GM23338 (cell line): ENCODE results near the gene TBCEL. TPM values are rescaled to one million over a fixed set of nuclear protein-coding genes. Genes with fewer than 3 reads are reported as not detected.

ENCODE experiments used
- ATAC-seq: fragments of 200-7000 bp; cut with Tn5 transposase; 3 replicates; pipeline ENCODE4 v1.9.1; 2020
- DNase-seq: peaks from one replicate; pipeline ENCODE4 v3.0.0-alpha.2; 2015; ENCODE audit warnings: low spot score
- H2AFZ ChIP-seq: fragments of 200-600 bp; sonication (generic); 2 replicates; pipeline ENCODE4 v1.8.0; 2016; ENCODE audit warnings: antibody characterized with exemption, mild to moderate bottlenecking, moderate library complexity
- H3F3A ChIP-seq: fragments of 200-600 bp; sonication (generic); replicated peaks from 2 replicates; pipeline ENCODE4 v1.8.0; 2017; ENCODE audit warnings: antibody characterized with exemption, mixed run types, low read depth
- H3K27ac ChIP-seq: fragments of 200-600 bp; sonication (generic); 2 replicates; pipeline ENCODE4 v1.6.1; 2016; ENCODE audit warnings: low read depth
- H3K27me3 ChIP-seq: fragments of 200-600 bp; sonication (generic); 2 replicates; pipeline ENCODE4 v1.8.0; 2016; ENCODE audit warnings: mild to moderate bottlenecking, mixed run types, moderate library complexity; ENCODE audit not compliant: insufficient read depth
- H3K36me3 ChIP-seq: fragments of 200-600 bp; sonication (generic); 2 replicates; pipeline ENCODE4 v1.8.0; 2016; ENCODE audit warnings: mild to moderate bottlenecking; ENCODE audit not compliant: insufficient read depth
- H3K4me1 ChIP-seq: fragments of 200-600 bp; sonication (generic); 2 replicates; pipeline ENCODE4 v1.8.0; 2016; ENCODE audit warnings: mild to moderate bottlenecking, moderate library complexity; ENCODE audit not compliant: insufficient read depth
- H3K4me2 ChIP-seq: fragments of 200-600 bp; sonication (generic); 2 replicates; pipeline ENCODE4 v1.7.1; 2017; ENCODE audit warnings: mixed run types
- H3K4me3 ChIP-seq: fragments of 200-600 bp; sonication (generic); 2 replicates; pipeline ENCODE4 v1.6.1; 2016; ENCODE audit warnings: mixed run types
- H3K79me2 ChIP-seq: fragments of 200-600 bp; sonication (generic); replicated peaks from 2 replicates; pipeline ENCODE4 v1.8.0; 2017; ENCODE audit warnings: mild to moderate bottlenecking; ENCODE audit not compliant: insufficient read depth
- H3K9me2 ChIP-seq: fragments of 200-600 bp; sonication (generic); 2 replicates; pipeline ENCODE4 v1.8.0; 2017; ENCODE audit not compliant: insufficient read depth
- H4K20me1 ChIP-seq: fragments of 200-600 bp; sonication (generic); replicated peaks from 2 replicates; pipeline ENCODE4 v1.8.0; 2017; ENCODE audit warnings: mild to moderate bottlenecking; ENCODE audit not compliant: insufficient read depth
- H3K27ac Mint-ChIP-seq: 2 replicates; pipeline ENCODE4 v1.8.0; 2020; ENCODE audit warnings: inconsistent platforms, mild to moderate bottlenecking, moderate library complexity, mixed read lengths
- H3K27me3 Mint-ChIP-seq: 3 replicates; pipeline ENCODE4 v1.8.0; 2022; ENCODE audit warnings: low read depth, mild to moderate bottlenecking, moderate library complexity, mixed read lengths, inconsistent platforms; ENCODE audit not compliant: insufficient read depth, poor library complexity
- H3K36me3 Mint-ChIP-seq: 3 replicates; pipeline ENCODE4 v1.8.0; 2021; ENCODE audit warnings: low read depth, mild to moderate bottlenecking, inconsistent platforms, moderate library complexity, mixed read lengths
- H3K4me1 Mint-ChIP-seq: 3 replicates; pipeline ENCODE4 v1.8.0; 2020; ENCODE audit warnings: mild to moderate bottlenecking, inconsistent platforms, mixed read lengths
- H3K4me3 Mint-ChIP-seq: 3 replicates; pipeline ENCODE4 v1.8.0; 2021; ENCODE audit warnings: moderate library complexity, mild to moderate bottlenecking, inconsistent platforms, mixed read lengths
- H3K9me3 Mint-ChIP-seq: 3 replicates; pipeline ENCODE4 v1.8.0; 2020; ENCODE audit warnings: moderate library complexity, mild to moderate bottlenecking, inconsistent platforms, mixed read lengths
- CREB1 ChIP-seq: fragments of 250-450 bp; sonication (Bioruptor Pico); IDR thresholded peaks from 2 replicates; pipeline ENCODE4 v1.5.0; 2020; ENCODE audit warnings: low read depth, mild to moderate bottlenecking, moderate library complexity
- ETS1 ChIP-seq: IDR thresholded peaks from 2 replicates; pipeline ENCODE4 v1.6.1; 2016; ENCODE audit warnings: antibody characterized with exemption
- EZH2 ChIP-seq: fragments of 200-600 bp; sonication (generic); IDR thresholded peaks from one replicate; pipeline ENCODE4 v1.8.0; 2017; ENCODE audit warnings: antibody characterized with exemption, mild to moderate bottlenecking, low read depth; ENCODE audit not compliant: unreplicated experiment
- EZH2phosphoT487 ChIP-seq: fragments of 200-600 bp; sonication (generic); IDR thresholded peaks from one replicate; pipeline ENCODE4 v1.8.1; 2018; ENCODE audit warnings: antibody characterized with exemption; ENCODE audit not compliant: unreplicated experiment
- JUNB ChIP-seq: IDR thresholded peaks from one replicate; pipeline ENCODE4 v1.6.1; 2016; ENCODE audit warnings: antibody characterized with exemption; ENCODE audit not compliant: unreplicated experiment
- NANOG ChIP-seq: IDR thresholded peaks from 2 replicates; pipeline ENCODE4 v1.6.1; 2016; ENCODE audit warnings: antibody characterized with exemption, borderline replicate concordance
- POLR2AphosphoS5 ChIP-seq: IDR thresholded peaks from 2 replicates; pipeline ENCODE4 v1.6.1; 2016; ENCODE audit warnings: antibody characterized with exemption, low read depth
- REST ChIP-seq: IDR thresholded peaks from one replicate; pipeline ENCODE4 v1.6.1; 2018; ENCODE audit warnings: antibody characterized with exemption; ENCODE audit not compliant: unreplicated experiment
- STAT1 ChIP-seq: IDR thresholded peaks from one replicate; pipeline ENCODE4 v1.6.1; 2016; ENCODE audit warnings: antibody characterized with exemption; ENCODE audit not compliant: unreplicated experiment
- ZNF114 ChIP-seq: fragments of 250-450 bp; sonication (Bioruptor Pico); IDR thresholded peaks from 2 replicates; pipeline ENCODE4 v1.5.0; 2020; ENCODE audit warnings: mild to moderate bottlenecking, moderate library complexity
- ZNF331 ChIP-seq: fragments of 250-450 bp; sonication (Bioruptor Pico); IDR thresholded peaks from 2 replicates; pipeline ENCODE4 v1.5.0; 2020; ENCODE audit warnings: low read depth, mild to moderate bottlenecking, moderate library complexity
- polyA plus RNA-seq: library from polyadenylated mRNA; unstranded; fragments of >200 nt; fragmentation: Nextera tagmentation; extraction: Ambion mirVana; gene quantifications from 2 replicates; pipeline ENCODE4 v1.2.1, GENCODE V29; 2016
- total RNA-seq: library from RNA; depleted of rRNA; stranded (reverse); fragments of >200 nt; shearing (Covaris generic); gene quantifications from 2 replicates; pipeline ENCODE4 v1.2.3, GENCODE V29; 2014
- TF ChIP-seq, protein P1 (sequence below): fragments of 250-450 bp; sonication (Bioruptor Pico); IDR thresholded peaks from 2 replicates; pipeline ENCODE4 v1.5.0; 2020; ENCODE audit warnings: mild to moderate bottlenecking, moderate library complexity
- TF ChIP-seq, protein P2 (sequence below), 2 experiments: fragments of 200-600 bp in 1 of 2; sonication (generic) in 1 of 2; conservative IDR thresholded peaks; 2 replicates each; pipeline versions ENCODE4 v1.5.1 to v1.6.1; 2016 to 2017; ENCODE audit warnings: antibody characterized with exemption in 2 of 2, low read depth in 2 of 2, mild to moderate bottlenecking in 2 of 2, moderate library complexity in 1 of 2

Gene TBCEL
- total and polyA plus RNA-seq, 2 experiments from 2014 or later, result 5.4 to 16.2 TPM

GRCh38 chr11:121086866-121087265 lies 63.0 kb downstream of the TBCEL start:
- Histone ChIP-seq H4K20me1 (no peaks in the 10 kb centered on the region; the same call in 1 of the 2 replicates), H3F3A (no peaks in the 10 kb centered on the region), H3K36me3 (no peaks in the 10 kb centered on the region), H3K9me2 (no peaks in the 10 kb centered on the region), H3K79me2 (no peaks in the 10 kb centered on the region), H3K4me2 (no peak overlapping the region), H3K4me3 (no peak overlapping the region), H3K4me1 (no peaks in the 10 kb centered on the region), H3K27me3 (no peaks in the 10 kb centered on the region), H3K27ac (no peak overlapping the region), H2AFZ (no peak overlapping the region)
- Mint-ChIP-seq H3K36me3 (no peaks in the 10 kb centered on the region; the same call in 2 of the 3 replicates), H3K27me3 (no peaks in the 10 kb centered on the region), H3K4me3 (no peak overlapping the region), H3K27ac (no peak overlapping the region), H3K4me1 (no peaks in the 10 kb centered on the region), H3K9me3 (no peaks in the 10 kb centered on the region)
- ATAC-seq (no peak), DNase-seq (no peak)
- TF ChIP-seq POLR2AphosphoS5, result no peak
- TF ChIP-seq ZNF114 (CRISPR knock-in tag), result no peak
- TF ChIP-seq, protein P1, sequence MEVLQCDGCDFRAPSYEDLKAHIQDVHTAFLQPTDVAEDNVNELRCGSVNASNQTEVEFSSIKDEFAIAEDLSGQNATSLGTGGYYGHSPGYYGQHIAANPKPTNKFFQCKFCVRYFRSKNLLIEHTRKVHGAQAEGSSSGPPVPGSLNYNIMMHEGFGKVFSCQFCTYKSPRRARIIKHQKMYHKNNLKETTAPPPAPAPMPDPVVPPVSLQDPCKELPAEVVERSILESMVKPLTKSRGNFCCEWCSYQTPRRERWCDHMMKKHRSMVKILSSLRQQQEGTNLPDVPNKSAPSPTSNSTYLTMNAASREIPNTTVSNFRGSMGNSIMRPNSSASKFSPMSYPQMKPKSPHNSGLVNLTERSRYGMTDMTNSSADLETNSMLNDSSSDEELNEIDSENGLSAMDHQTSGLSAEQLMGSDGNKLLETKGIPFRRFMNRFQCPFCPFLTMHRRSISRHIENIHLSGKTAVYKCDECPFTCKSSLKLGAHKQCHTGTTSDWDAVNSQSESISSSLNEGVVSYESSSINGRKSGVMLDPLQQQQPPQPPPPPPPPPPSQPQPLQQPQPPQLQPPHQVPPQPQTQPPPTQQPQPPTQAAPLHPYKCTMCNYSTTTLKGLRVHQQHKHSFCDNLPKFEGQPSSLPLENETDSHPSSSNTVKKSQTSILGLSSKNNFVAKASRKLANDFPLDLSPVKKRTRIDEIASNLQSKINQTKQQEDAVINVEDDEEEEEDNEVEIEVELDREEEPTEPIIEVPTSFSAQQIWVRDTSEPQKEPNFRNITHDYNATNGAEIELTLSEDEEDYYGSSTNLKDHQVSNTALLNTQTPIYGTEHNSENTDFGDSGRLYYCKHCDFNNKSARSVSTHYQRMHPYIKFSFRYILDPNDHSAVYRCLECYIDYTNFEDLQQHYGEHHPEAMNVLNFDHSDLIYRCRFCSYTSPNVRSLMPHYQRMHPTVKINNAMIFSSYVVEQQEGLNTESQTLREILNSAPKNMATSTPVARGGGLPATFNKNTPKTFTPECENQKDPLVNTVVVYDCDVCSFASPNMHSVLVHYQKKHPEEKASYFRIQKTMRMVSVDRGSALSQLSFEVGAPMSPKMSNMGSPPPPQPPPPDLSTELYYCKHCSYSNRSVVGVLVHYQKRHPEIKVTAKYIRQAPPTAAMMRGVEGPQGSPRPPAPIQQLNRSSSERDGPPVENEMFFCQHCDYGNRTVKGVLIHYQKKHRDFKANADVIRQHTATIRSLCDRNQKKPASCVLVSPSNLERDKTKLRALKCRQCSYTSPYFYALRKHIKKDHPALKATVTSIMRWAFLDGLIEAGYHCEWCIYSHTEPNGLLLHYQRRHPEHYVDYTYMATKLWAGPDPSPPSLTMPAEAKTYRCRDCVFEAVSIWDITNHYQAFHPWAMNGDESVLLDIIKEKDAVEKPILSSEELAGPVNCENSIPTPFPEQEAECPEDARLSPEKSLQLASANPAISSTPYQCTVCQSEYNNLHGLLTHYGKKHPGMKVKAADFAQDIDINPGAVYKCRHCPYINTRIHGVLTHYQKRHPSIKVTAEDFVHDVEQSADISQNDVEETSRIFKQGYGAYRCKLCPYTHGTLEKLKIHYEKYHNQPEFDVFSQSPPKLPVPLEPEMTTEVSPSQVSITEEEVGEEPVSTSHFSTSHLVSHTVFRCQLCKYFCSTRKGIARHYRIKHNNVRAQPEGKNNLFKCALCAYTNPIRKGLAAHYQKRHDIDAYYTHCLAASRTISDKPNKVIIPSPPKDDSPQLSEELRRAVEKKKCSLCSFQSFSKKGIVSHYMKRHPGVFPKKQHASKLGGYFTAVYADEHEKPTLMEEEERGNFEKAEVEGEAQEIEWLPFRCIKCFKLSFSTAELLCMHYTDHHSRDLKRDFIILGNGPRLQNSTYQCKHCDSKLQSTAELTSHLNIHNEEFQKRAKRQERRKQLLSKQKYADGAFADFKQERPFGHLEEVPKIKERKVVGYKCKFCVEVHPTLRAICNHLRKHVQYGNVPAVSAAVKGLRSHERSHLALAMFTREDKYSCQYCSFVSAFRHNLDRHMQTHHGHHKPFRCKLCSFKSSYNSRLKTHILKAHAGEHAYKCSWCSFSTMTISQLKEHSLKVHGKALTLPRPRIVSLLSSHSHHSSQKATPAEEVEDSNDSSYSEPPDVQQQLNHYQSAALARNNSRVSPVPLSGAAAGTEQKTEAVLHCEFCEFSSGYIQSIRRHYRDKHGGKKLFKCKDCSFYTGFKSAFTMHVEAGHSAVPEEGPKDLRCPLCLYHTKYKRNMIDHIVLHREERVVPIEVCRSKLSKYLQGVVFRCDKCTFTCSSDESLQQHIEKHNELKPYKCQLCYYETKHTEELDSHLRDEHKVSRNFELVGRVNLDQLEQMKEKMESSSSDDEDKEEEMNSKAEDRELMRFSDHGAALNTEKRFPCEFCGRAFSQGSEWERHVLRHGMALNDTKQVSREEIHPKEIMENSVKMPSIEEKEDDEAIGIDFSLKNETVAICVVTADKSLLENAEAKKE (CRISPR knock-in tag), result no peak
- TF ChIP-seq, protein P2, sequence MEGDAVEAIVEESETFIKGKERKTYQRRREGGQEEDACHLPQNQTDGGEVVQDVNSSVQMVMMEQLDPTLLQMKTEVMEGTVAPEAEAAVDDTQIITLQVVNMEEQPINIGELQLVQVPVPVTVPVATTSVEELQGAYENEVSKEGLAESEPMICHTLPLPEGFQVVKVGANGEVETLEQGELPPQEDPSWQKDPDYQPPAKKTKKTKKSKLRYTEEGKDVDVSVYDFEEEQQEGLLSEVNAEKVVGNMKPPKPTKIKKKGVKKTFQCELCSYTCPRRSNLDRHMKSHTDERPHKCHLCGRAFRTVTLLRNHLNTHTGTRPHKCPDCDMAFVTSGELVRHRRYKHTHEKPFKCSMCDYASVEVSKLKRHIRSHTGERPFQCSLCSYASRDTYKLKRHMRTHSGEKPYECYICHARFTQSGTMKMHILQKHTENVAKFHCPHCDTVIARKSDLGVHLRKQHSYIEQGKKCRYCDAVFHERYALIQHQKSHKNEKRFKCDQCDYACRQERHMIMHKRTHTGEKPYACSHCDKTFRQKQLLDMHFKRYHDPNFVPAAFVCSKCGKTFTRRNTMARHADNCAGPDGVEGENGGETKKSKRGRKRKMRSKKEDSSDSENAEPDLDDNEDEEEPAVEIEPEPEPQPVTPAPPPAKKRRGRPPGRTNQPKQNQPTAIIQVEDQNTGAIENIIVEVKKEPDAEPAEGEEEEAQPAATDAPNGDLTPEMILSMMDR (conservative IDR thresholded peaks at IDR 0.05; ENCODE audit: low read depth in 2 of 2), result no peak
- no peak for TF ChIP-seq JUNB
- no peak for TF ChIP-seq REST
- no peak for TF ChIP-seq EZH2phosphoT487
- TF ChIP-seq ZNF331 (CRISPR knock-in tag), result no peak
- no peak for TF ChIP-seq CREB1 (CRISPR knock-in tag)
- no peak for TF ChIP-seq STAT1
- no peak for TF ChIP-seq EZH2
- no peak for TF ChIP-seq NANOG
- no peak for TF ChIP-seq ETS1
